ENCODE data around the gene COPS3. TPM values are rescaled to one million over a fixed set of nuclear protein-coding genes. Genes with fewer than 3 reads are reported as not detected.
A peak's percentile ranks its signal among the peaks of the same experiment; 100 is the strongest.

Gene COPS3
- total and polyA plus RNA-seq, 9 of the 15 experiments (the other 6 are each of a cell fraction or from before 2014, with no cell fraction given): 92.4 to 295 (median 167) TPM

DNA sequence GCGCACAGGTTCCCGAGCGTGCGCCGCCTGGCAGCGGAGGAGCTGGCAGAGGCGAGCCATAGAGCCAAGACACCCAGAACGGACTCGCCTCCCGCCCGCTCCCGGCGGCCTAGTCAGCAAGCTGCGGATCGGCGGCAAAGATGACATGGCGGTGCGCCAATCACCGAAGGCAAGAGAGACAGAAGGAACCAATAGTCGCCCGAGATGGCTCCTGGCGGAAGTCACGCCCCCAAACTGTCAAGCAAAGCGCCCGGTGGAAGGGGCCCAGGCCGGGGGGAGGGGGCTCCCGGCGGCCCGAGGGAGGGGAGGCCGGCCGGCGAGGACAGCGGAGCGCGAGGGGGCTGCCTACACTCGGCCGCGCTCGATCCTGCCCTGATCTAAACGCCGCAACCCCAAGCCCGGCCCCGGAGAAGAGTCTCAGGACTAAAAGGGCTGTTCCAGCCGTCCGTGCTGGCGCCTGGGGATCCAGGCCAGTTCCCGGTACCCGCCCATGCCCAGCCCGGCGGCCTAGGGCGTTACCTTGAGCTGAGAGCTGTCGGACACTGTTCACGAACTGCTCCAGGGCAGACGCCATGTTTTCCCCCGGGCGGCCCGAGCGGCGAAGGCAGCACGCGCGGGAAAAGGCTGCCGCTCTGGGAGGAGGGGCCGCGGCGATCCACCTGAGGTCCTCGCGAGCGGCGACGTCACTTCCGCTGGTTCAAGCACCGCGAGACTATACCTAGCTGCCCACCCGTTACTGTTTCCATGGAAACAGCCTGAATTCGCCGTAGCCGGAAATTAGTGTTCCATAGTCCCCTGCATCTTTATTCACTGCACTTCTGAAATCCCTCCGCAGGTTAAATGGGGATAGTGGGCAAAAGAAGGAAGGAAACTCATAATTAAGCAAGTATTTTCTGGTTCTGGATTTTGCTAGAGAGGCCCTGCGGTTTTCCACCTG lies at the start of gene COPS3 (continued):
- TF ChIP-seq, protein P1, sequence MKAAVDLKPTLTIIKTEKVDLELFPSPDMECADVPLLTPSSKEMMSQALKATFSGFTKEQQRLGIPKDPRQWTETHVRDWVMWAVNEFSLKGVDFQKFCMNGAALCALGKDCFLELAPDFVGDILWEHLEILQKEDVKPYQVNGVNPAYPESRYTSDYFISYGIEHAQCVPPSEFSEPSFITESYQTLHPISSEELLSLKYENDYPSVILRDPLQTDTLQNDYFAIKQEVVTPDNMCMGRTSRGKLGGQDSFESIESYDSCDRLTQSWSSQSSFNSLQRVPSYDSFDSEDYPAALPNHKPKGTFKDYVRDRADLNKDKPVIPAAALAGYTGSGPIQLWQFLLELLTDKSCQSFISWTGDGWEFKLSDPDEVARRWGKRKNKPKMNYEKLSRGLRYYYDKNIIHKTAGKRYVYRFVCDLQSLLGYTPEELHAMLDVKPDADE (conservative IDR thresholded peaks at IDR 0.05; ENCODE audit: control insufficient read depth, low read depth, low read length): 0 out of 2 replicates have a peak, but pooled peaks have one; percentile 42
- TF ChIP-seq ZFX (CRISPR knock-in tag; IDR thresholded peaks at IDR 0.05) (peak; percentile 86), FOSL1 (tag; conservative IDR thresholded peaks at IDR 0.05) (0 out of 2 replicates have a peak, but pooled peaks have one; percentile 26), NFRKB (IDR thresholded peaks at IDR 0.05; ENCODE audit: low read depth) (peak; percentile 83), MXI1 (IDR thresholded peaks at IDR 0.05; ENCODE audit: low read depth, low read length) (peak; percentile 67; the same call in 1 of the 2 replicates), CREM (IDR thresholded peaks at IDR 0.05; ENCODE audit: low read depth) (peak; percentile 95), POU5F1 (IDR thresholded peaks at IDR 0.05; ENCODE audit: borderline replicate concordance, low read depth, low read length, partially characterized antibody) (no peak), FIP1L1 (IDR thresholded peaks at IDR 0.05; ENCODE audit: low read depth, low read length, poor library complexity, severe bottlenecking) (peak; percentile 38), MAFK (IDR thresholded peaks at IDR 0.05; ENCODE audit: low read length) (peak; percentile 71), TRIM28 (IDR thresholded peaks at IDR 0.05) (no peak), GABPB1 (CRISPR knock-in tag; IDR thresholded peaks at IDR 0.05) (peak; percentile 95), PTBP1 (IDR thresholded peaks at IDR 0.05; ENCODE audit: low read depth, low read length) (no peak), MED1 (CRISPR knock-in tag; IDR thresholded peaks at IDR 0.05; ENCODE audit: borderline replicate concordance) (0 out of 2 replicates have a peak, but pooled peaks have one; percentile 53)
- TF ChIP-seq, protein P2, sequence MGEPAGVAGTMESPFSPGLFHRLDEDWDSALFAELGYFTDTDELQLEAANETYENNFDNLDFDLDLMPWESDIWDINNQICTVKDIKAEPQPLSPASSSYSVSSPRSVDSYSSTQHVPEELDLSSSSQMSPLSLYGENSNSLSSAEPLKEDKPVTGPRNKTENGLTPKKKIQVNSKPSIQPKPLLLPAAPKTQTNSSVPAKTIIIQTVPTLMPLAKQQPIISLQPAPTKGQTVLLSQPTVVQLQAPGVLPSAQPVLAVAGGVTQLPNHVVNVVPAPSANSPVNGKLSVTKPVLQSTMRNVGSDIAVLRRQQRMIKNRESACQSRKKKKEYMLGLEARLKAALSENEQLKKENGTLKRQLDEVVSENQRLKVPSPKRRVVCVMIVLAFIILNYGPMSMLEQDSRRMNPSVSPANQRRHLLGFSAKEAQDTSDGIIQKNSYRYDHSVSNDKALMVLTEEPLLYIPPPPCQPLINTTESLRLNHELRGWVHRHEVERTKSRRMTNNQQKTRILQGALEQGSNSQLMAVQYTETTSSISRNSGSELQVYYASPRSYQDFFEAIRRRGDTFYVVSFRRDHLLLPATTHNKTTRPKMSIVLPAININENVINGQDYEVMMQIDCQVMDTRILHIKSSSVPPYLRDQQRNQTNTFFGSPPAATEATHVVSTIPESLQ (CRISPR knock-in tag; IDR thresholded peaks at IDR 0.05): peak; percentile 32; the same call in 1 of the 2 replicates
- TF ChIP-seq, protein P3, sequence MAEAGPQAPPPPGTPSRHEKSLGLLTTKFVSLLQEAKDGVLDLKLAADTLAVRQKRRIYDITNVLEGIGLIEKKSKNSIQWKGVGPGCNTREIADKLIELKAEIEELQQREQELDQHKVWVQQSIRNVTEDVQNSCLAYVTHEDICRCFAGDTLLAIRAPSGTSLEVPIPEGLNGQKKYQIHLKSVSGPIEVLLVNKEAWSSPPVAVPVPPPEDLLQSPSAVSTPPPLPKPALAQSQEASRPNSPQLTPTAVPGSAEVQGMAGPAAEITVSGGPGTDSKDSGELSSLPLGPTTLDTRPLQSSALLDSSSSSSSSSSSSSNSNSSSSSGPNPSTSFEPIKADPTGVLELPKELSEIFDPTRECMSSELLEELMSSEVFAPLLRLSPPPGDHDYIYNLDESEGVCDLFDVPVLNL (CRISPR knock-in tag; IDR thresholded peaks at IDR 0.05; ENCODE audit: low read depth): peak; percentile 91
- TF ChIP-seq, protein P4, sequence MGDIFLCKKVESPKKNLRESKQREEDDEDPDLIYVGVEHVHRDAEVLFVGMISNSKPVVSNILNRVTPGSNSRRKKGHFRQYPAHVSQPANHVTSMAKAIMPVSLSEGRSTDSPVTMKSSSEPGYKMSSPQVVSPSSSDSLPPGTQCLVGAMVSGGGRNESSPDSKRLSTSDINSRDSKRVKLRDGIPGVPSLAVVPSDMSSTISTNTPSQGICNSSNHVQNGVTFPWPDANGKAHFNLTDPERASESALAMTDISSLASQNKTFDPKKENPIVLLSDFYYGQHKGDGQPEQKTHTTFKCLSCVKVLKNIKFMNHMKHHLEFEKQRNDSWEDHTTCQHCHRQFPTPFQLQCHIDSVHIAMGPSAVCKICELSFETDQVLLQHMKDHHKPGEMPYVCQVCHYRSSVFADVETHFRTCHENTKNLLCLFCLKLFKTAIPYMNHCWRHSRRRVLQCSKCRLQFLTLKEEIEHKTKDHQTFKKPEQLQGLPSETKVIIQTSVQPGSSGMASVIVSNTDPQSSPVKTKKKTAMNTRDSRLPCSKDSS (IDR thresholded peaks at IDR 0.05; ENCODE audit: low read depth, partially characterized antibody): no peak
- TF ChIP-seq, protein P5, sequence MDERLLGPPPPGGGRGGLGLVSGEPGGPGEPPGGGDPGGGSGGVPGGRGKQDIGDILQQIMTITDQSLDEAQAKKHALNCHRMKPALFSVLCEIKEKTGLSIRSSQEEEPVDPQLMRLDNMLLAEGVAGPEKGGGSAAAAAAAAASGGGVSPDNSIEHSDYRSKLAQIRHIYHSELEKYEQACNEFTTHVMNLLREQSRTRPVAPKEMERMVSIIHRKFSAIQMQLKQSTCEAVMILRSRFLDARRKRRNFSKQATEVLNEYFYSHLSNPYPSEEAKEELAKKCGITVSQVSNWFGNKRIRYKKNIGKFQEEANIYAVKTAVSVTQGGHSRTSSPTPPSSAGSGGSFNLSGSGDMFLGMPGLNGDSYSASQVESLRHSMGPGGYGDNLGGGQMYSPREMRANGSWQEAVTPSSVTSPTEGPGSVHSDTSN (CRISPR knock-in tag; IDR thresholded peaks at IDR 0.05; ENCODE audit: low read depth): peak; percentile 52; the same call in 1 of the 2 replicates
- TF ChIP-seq, protein P5 (tag; conservative IDR thresholded peaks at IDR 0.05; ENCODE audit: low read depth): peak; percentile 90

All from K562 (cell line).